ENCODE results near the gene DLL3.

Gene DLL3

DNA sequence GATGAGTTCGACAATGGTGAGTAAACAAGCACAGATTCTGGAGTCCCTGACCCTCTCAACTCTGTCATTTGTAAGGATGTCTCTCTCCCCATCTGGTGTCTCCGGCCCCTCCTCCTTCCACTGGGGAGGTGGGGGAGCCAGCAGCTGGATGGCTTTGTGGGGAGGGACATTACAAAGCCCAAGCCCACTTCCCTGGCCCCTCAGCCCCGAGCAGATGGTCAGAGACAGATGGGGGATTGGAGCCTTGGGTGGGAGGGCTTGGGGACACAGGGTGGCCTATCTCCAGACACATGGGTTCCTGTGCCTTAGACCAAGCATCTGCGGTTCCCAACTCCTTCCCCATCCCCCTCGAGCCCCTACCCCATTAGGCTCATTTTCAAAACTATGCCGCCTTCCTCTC lies 15.6 kb upstream of the DLL3 start:
- no peak for DNase-seq (ENCODE audit: low read depth)

DNA sequence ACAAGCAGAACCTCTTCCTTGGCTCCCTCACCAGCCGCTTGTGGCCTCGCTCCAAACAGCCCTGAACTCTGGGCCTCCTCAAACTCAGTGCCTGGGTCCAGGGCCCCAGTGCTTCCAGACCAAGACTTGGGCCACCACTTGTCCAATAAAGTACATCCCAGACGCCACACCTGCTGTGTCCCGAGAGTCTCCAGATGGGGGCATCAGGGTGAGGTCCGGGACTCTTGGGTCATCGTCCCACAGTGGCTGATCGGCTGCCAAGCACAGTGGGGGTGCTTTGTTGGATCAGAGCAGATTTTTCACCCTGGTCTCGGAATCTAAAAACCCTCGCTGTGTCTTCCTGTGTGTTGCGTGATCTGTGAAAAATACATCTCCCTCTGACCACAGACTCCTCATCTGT lies 9.0 kb upstream of the DLL3 start:
- no peak for DNase-seq (ENCODE audit: low read depth)

DNA sequence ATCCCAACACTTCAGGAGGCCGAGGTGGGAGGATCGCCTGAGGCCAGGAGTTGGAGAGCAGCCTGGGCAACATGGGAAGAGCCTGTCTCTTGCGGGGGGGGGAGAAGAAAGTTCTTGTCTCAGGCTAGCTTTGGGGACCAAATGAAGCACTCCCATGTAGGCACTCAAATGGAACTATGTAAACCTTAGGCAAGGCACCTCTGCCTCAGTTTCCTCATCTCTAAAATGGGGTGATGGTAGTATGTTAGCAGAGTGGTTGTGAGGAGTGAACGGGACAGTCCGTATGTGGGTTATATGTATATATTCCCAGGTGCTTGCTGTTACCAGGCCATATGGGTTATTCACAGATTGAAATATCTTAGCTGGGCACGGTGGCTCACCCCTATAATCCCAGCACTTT lies 6.5 kb upstream of the DLL3 start:
- no peak for DNase-seq (ENCODE audit: low read depth)

DNA sequence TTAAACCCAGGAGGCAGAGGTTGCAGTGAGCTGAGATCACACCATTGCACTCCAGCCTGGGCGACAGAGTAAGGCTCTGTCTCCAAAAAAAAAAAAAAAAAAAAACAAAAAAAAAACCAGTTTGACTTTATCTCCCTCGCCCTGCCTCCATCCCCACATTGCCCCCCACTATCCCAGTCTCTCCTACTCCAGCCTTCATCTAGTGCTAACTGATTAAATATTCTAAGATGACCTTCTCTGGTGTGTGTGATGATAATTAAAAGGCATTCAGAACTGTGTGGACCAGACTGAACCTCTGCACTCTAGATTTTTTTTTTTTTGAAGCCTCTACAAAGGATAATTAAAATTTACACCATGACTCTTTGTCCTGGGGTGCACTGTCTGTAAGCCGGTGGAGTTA lies 6.0 kb upstream of the DLL3 start:
- DNase-seq (ENCODE audit: low read depth): no peak

DNA sequence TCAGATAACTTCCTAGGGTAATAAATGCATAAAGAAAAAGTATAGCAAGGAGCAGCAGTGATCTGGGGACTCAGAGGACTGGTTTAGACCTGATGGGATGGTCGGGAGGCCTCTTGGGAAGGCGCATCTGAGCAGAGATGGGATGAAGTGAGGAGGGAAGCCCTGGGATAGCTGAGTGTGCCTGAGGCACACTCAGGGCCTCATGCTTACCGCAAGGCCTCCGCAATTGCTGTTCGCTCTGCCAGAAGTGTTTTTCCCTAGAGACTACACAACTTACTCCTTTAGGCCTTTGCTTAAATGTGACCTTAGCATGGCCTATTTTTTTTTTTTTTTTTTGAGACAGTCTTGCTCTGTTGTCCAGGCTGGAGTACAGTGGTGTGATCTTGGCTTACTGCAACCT lies 4.1 kb upstream of the DLL3 start:
- no peak for DNase-seq (ENCODE audit: low read depth)

DNA sequence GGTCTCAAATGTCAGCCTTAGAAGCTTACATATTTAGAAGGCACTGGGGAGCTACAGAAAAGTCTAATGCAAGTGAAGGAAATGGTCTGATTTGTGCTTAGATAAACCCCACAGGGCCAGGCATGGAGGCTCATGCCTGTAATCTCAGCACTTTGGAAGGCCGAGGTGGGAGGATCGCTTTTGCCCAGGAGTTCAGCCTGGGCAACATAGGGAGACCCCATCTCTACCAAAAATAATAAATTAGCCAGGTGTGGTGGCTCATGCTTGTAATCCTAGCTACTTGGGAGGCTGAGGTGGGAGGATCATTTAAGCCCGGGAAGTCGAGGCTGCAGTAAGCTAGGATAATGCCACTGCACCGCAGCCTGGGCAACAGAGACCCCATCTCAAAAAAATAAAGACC lies 2.7 kb upstream of the DLL3 start:
- DNase-seq (ENCODE audit: low read depth): no peak

DNA sequence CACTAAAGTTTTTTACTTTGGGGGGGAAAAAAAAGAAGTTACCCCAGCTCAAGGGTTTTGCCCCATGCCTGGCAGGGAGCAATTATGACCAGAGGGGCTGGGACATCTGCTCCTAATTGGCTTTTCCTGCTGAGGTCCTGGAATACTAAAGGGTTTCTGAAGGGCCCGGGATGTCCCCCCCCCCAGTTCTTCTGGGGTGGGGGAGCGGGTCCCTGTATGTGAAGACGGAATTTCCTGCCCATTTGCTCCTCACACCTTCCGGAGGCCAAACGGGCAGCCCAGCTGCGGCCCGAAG lies 1.1 kb upstream of the DLL3 start:
- no peak for DNase-seq (ENCODE audit: low read depth)

DNA sequence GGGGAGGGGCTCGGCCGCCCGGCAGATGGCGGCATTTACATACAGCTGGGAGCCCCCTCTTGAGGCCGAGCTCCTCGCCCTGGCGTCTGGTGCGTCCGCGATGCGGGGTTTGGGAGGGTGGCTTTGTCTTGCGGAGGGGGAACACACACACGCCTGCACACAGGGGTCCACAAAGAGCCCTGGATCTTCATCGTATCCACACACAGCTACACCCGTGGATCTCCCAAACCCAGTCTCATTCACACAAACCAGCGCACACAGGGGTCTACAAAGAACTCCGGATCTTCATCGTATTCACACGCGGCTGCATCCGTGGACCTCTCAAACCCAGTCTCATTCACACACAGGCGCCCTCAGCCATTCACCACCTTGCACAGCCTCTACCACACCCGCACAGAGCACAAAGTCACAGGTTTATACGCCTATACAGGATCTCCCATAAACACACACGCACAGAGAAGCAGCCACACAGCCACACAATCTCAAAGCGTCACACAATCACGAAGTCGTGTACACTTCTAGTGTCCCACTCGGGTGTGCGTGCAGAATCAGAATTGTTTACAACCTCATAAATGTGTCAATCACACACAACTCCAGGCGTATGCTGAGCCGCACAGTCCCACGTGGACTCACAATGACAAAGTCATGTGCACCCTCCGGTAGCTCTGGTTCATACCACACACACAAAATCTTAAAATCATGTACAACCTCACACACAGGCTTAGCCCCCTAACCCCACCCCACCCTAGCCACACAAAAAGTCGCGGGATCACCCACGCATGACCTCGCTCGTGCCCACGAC lies 550 bp upstream of the DLL3 start:
- no peak for DNase-seq (ENCODE audit: low read depth)

DNA sequence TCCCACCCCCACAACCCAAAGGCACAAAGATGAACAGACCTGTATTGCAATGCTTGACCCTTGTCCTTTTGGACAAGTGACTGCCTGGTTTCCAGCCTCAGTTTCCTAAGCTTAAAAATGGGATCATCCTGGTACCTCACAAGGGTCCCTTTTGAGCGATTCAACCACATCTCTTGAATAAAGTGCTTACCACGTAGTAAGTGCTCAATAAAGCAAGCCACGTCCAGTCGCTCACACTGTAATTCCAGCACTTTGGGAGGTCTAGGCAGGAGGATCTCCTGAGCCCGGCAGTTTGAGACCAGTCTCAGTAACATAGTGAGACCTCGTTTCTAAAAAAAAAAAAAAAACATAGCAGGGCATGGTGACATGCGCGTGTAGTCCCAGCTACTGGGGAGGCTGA lies 1.2 kb downstream of the DLL3 start:
- no peak for DNase-seq (ENCODE audit: low read depth)

DNA sequence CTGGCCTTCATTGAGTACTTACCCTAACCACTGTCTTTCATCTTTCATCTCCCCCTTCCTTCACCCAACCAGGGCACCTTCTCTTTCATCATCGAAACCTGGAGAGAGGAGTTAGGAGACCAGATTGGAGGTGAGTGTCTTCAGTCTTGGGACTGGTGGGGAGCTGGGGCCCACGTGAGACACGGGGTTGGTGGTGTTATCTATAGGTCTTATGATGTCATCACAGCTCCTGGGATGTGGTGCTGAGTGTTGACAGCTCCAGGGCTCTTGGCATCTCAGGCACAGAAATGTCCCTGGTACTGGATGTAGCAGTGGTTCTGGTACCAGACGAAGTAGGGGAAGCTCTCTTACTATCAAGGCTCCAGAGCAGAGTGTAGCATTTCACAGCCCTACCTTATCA lies 1.8 kb downstream of the DLL3 start:
- DNase-seq (ENCODE audit: low read depth): no peak

DNA sequence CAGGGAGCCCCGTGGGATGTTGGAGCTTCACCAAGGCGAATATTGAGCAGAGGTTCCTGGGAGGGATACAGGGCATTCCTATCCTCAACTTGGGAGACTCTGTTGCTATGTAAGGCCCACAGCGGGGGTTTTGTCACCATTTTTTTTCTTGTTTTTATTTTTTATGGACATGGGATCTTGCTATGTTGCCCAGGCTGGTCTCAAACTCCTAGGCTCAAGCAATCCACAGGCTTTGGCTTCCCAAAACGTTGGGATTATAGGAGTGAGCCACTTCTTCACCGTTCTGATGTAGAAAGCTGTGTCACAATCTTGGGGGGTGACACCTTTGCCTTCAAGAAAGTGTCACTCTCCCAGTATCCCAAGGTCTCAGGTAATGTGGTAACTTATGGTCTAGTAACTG lies 2.6 kb downstream of the DLL3 start:
- no peak for DNase-seq (ENCODE audit: low read depth)

DNA sequence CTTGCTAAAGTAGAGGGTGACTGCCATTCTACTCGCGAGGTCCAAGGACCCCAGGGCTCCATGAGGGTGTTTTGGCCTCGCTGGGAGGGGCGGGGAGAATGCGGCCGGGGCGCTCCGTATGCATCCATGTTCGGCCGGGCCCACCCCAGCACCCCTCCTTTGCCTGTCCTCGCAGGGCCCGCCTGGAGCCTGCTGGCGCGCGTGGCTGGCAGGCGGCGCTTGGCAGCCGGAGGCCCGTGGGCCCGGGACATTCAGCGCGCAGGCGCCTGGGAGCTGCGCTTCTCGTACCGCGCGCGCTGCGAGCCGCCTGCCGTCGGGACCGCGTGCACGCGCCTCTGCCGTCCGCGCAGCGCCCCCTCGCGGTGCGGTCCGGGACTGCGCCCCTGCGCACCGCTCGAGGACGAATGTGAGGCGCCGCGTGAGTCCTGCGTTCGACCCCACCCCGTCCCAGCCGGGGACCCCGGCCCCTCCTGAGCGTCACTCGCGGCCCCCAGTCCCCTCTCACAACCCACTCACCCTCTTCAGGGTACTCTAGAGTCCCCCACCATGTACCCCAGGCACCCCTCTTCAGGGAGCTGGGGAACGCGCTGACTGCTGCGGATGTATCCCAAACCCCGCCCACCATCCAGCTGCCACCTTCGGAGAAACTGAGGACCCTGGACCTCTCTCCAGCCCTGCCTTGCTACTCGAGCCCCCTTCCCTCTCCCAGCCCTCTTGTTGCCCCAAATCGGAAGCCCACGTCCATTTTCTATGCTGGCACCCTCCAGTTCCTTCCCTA lies 4.1 kb downstream of the DLL3 start:
- DNase-seq (ENCODE audit: low read depth): no peak

DNA sequence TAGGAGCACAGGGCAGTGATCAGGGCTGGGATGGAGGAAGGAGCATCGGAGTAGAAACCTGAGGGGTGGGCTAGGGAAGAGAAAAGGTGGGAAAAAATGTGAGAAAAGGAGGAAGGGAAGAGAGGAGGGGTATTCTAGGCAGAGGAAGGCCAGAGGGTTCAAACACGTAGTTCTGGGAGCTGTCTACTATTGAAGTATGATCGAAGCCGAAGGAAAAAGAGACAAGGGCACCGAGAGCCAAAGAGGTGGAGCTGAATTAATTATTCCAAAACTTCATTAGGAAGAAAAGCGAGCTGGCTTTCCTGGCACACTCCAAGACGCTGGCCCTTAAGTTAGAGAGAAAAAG lies 7.8 kb downstream of the DLL3 start:
- DNase-seq (ENCODE audit: low read depth): no peak

DNA sequence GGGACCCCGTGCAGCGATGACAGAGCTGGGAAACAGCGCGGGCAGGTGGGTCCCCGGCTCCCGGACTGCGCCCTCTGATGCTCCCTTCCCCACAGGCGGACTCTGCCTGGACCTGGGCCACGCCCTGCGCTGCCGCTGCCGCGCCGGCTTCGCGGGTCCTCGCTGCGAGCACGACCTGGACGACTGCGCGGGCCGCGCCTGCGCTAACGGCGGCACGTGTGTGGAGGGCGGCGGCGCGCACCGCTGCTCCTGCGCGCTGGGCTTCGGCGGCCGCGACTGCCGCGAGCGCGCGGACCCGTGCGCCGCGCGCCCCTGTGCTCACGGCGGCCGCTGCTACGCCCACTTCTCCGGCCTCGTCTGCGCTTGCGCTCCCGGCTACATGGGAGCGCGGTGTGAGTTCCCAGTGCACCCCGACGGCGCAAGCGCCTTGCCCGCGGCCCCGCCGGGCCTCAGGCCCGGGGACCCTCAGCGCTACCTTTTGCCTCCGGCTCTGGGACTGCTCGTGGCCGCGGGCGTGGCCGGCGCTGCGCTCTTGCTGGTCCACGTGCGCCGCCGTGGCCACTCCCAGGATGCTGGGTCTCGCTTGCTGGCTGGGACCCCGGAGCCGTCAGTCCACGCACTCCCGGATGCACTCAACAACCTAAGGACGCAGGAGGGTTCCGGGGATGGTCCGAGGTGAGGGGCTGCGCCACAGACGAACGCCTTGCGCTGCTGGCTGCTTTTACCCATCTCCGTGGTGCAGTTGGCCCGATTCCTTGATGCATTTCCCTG lies 8.4 kb downstream of the DLL3 start:
- no peak for DNase-seq (ENCODE audit: low read depth)

DNA sequence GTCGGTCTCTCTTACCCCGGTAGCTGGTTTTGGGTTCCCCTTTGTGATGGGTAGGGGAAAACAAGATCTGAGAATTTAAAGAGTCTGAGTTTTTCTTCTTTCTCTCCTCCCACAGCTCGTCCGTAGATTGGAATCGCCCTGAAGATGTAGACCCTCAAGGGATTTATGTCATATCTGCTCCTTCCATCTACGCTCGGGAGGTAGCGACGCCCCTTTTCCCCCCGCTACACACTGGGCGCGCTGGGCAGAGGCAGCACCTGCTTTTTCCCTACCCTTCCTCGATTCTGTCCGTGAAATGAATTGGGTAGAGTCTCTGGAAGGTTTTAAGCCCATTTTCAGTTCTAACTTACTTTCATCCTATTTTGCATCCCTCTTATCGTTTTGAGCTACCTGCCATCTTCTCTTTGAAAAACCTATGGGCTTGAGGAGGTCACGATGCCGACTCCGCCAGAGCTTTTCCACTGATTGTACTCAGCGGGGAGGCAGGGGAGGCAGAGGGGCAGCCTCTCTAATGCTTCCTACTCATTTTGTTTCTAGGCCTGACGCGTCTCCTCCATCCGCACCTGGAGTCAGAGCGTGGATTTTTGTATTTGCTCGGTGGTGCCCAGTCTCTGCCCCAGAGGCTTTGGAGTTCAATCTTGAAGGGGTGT lies 9.1 kb downstream of the DLL3 start:
- no peak for DNase-seq (ENCODE audit: low read depth)

DNA sequence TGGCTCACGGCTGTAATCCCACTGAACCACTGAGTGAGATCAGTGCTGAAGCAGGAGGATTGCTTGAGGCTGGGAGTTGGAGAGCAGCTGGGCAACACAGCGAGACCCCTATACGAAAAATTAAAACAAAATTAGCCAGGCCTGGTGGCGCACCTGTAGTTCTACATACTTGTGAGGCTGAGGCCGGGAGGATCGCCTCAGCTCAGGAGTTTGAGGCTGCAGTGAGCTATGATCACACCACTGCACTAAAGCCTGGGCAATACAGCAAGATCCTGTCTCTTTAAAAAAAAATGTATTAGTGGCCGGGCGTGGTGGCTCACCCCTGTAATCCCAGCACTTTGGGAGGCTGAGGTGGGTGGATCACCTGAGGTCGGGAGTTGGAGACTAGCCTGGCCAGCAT lies 9.9 kb downstream of the DLL3 start:
- no peak for DNase-seq (ENCODE audit: low read depth)

DNA sequence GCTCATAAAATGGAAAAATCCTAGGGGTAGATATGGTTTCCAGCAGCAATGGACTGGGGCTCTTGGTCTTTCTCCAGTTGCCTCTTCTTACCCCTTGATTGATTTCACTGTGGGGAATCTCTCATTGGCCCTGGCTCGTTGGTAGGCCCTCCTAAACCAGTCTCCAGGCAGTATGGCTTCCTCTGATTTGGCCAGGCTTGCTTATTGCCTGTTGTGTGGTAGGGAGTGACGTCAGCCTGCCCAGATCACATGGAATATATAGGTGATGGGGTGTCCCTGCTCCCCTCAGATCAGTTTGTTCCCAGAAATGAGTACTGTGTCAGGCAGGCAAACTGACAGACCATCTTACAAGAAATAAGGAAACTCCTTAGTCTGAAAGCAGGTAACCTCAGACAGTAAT lies 10.5 kb downstream of the DLL3 start:
- DNase-seq (ENCODE audit: low read depth): no peak

DNA sequence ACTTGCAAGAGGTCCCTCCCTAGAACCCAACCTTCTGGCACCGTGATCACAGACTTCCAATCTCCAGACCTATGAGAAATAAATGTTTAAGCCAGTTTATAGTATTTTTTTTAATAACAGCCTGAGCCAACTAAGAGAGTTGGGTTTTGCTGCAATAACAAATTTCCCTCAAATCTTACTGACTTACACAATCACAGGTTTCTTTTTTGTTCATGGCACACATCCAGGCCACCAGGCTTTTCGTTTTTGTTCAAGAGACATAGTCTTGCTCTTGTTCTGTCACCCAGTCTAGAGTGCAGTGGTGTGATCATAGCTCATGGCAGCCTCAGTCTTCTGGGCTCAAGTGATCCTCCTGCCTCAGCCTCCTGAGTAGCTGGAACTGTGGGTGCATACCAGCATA lies 14.2 kb downstream of the DLL3 start:
- no peak for DNase-seq (ENCODE audit: low read depth)

DNA sequence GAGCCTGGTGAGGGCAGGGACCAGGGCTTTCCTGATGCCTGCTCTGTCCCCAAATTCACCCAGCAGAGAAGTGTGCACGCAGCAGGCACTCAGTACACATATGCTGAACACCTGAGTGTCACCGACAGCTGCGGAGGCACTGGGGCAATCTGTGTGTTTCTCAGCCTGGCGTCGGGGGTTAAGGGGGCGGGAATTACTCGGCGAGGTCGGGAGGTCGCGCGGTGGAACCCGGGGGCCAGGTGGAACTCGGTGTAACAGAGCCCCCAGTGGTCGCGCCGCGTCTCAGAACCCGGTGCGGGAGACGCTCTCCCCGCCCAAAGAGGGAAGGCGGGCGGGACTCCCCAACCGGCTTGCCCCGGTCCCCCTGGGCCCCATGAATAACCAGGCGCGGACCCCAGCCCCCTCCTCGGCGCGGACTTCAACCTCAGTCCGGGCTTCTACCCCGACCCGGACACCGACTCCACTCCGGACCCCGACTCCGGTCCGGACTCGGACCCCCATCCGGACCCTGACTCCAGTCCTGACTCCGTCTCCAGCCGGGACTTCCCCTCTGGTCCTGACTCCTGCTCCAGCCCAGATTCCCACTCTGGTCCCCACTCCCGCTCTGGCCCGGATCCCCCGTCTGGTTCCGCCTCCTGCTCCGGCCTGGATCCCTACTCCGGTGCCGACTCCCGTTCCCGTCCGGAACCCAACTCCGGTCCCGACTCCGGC lies 16.2 kb downstream of the DLL3 start, which contains the start of gene SELENOV:
Gene SELENOV (plus strand): TSS at position 300 of the 711 bp plus-strand sequence. CDS start 74 bp downstream, at position 374.
- no peak for DNase-seq (ENCODE audit: low read depth)

DNA sequence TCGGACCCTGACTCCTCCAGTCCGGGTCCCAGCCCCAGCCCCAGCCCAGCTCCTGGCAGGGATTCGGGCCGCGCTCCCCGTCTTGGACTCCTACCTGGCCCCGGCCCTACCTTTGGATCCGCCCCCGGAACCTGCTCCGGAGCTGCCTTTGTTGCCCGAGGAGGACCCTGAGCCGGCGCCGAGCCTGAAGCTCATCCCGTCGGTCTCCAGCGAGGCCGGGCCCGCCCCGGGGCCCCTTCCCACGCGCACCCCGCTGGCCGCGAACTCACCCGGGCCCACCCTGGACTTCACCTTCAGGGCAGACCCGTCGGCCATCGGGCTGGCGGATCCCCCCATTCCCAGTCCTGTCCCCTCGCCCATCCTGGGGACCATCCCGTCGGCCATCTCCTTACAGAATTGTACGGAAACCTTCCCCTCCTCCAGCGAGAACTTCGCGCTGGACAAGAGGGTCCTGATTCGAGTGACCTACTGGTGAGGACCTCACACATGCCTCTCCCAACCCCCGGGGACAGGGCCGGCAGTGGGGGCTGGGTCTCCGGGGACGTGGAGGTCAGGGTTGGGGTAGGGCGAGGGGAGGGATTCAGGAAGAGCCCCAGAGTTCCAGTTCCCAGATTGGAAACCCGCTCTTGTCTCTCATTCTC lies 16.9 kb downstream of the DLL3 start:
- no peak for DNase-seq (ENCODE audit: low read depth)

DNA sequence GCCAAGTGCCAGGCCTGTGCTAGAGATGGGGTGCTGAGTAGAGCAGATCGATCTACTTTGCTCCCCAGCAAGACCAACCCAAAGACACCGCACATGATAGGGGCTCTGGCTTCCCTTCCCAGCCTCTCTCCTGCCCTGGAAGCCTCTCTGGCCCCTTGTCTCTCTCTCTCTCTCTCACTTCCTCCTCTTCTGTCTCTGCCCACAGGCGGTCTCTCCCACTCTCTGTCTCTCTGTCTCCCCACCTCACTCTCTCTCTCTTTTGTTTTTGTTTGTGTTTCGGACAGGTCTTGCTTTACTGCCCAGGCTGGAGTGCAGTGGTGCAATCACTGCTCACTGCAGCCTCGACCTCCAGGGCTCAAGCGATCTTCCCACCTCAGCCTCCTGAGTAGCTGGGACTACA lies 17.5 kb downstream of the DLL3 start:
- no peak for DNase-seq (ENCODE audit: low read depth)

DNA sequence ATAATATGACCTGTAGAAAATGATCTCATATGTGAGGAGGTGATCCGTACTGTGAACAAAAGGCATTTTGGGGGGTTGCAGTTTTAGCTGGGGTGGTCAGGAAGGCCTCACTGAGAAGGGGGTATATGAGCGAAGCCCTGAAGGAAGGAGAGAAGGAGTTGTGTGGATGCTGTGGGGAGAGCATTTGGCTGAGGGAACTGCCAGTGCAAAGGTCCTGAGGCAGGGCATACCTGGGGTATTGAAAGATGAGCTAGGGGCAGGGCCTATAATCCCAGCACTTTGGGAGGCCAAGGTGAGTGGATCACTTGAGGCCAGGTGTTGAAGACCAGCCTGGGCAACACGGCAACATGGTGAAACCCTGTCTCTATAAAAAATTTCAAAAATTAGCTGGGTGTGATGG lies 18.7 kb downstream of the DLL3 start:
- no peak for DNase-seq (ENCODE audit: low read depth)
